ENCODE measurements around the gene SLC45A1.
A peak's percentile ranks its signal among the peaks of the same experiment; 100 is the strongest.

Gene SLC45A1

GRCh38 chr1:8323706-8324105, 5.8 kb downstream of the SLC45A1 start:
- ATAC-seq (no peak), DNase-seq (ENCODE audit: low spot score in 2 of 2) (no peak)
- no peak overlapping the region for H3K4me3 Mint-ChIP-seq
- peaks cover 3% of the 10 kb centered on the region for H3K9me3 Mint-ChIP-seq
- H3K27ac Mint-ChIP-seq: no peak overlapping the region
- peaks cover 8% of the 10 kb centered on the region for H3K4me1 Mint-ChIP-seq
- H3K36me3 Mint-ChIP-seq: no peaks in the 10 kb centered on the region

- peaks cover 3% of the 10 kb centered on the region for H3K9me3 Mint-ChIP-seq
- no peak overlapping the region for H3K27ac Mint-ChIP-seq
- H3K4me3 Mint-ChIP-seq: no peak overlapping the region
- DNase-seq (ENCODE audit: low spot score in 2 of 2) (no peak), ATAC-seq (no peak)
- H3K4me1 Mint-ChIP-seq: peaks cover 7% of the 10 kb centered on the region
- no peaks in the 10 kb centered on the region for H3K36me3 Mint-ChIP-seq
Measured at GRCh38 chr1:8324176-8324810, 6.4 kb downstream of the SLC45A1 start.

GRCh38 chr1:8325771-8326170, 7.9 kb downstream of the SLC45A1 start:
- ATAC-seq: no peak

GRCh38 chr1:8326265-8326664, 8.4 kb downstream of the SLC45A1 start:
- Mint-ChIP-seq H3K4me3 (no peak overlapping the region), H3K36me3 (no peaks in the 10 kb centered on the region), H3K27ac (no peak overlapping the region), H3K9me3 (peaks cover 3% of the 10 kb centered on the region), H3K4me1 (peaks cover 7% of the 10 kb centered on the region)
- ATAC-seq (no peak), DNase-seq (ENCODE audit: low spot score in 2 of 2) (no peak)

More at GRCh38 chr1:8325771-8326170, 7.9 kb downstream of the SLC45A1 start:
- Mint-ChIP-seq H3K36me3 (no peaks in the 10 kb centered on the region), H3K27ac (no peak overlapping the region), H3K4me3 (no peak overlapping the region), H3K9me3 (peaks cover 3% of the 10 kb centered on the region), H3K4me1 (peaks cover 7% of the 10 kb centered on the region)
- no peak for DNase-seq (ENCODE audit: low spot score in 2 of 2)

- no peak overlapping the region for H3K4me3 Mint-ChIP-seq
- DNase-seq (ENCODE audit: low spot score in 2 of 2) (no peak), ATAC-seq (no peak)
- no peaks in the 10 kb centered on the region for H3K4me1 Mint-ChIP-seq
- no peaks in the 10 kb centered on the region for H3K9me3 Mint-ChIP-seq
- no peaks in the 10 kb centered on the region for H3K36me3 Mint-ChIP-seq
- no peak overlapping the region for H3K27ac Mint-ChIP-seq
Measured at GRCh38 chr1:8328271-8328670, 10.4 kb downstream of the SLC45A1 start.

- Mint-ChIP-seq H3K4me1 (no peaks in the 10 kb centered on the region), H3K4me3 (no peak overlapping the region), H3K36me3 (no peaks in the 10 kb centered on the region), H3K27ac (no peak overlapping the region), H3K9me3 (no peaks in the 10 kb centered on the region)
- ATAC-seq: no peak
- no peak for DNase-seq (ENCODE audit: low spot score in 2 of 2)
Measured at GRCh38 chr1:8329439-8329838, 11.5 kb downstream of the SLC45A1 start.

- ATAC-seq (no peak), DNase-seq (ENCODE audit: low spot score in 2 of 2) (no peak)
- Mint-ChIP-seq H3K36me3 (no peaks in the 10 kb centered on the region), H3K4me3 (no peak overlapping the region), H3K9me3 (no peaks in the 10 kb centered on the region), H3K4me1 (no peaks in the 10 kb centered on the region), H3K27ac (no peak overlapping the region)
Measured at GRCh38 chr1:8329858-8330257, 11.9 kb downstream of the SLC45A1 start.

- Mint-ChIP-seq H3K4me1 (no peaks in the 10 kb centered on the region), H3K9me3 (no peaks in the 10 kb centered on the region), H3K36me3 (no peaks in the 10 kb centered on the region), H3K27ac (no peak overlapping the region), H3K4me3 (no peak overlapping the region)
- no peak for DNase-seq (ENCODE audit: low spot score in 2 of 2)
- peak; percentile 24 for ATAC-seq
Measured at GRCh38 chr1:8330271-8331125, 12.6 kb downstream of the SLC45A1 start.

- H3K36me3 Mint-ChIP-seq: no peaks in the 10 kb centered on the region
- H3K27ac Mint-ChIP-seq: no peak overlapping the region
Measured at GRCh38 chr1:8332806-8333205, 14.9 kb downstream of the SLC45A1 start.

GRCh38 chr1:8333246-8333987, 15.5 kb downstream of the SLC45A1 start:
- DNase-seq (ENCODE audit: low spot score in 2 of 2) (no peak), ATAC-seq (no peak)
- no peaks in the 10 kb centered on the region for H3K36me3 Mint-ChIP-seq
- peaks cover 3% of the 10 kb centered on the region for H3K9me3 Mint-ChIP-seq
- no peak overlapping the region for H3K27ac Mint-ChIP-seq
- H3K4me3 Mint-ChIP-seq: no peak overlapping the region
- H3K4me1 Mint-ChIP-seq: no peaks in the 10 kb centered on the region

More at GRCh38 chr1:8332806-8333205, 14.9 kb downstream of the SLC45A1 start:
- ATAC-seq (no peak), DNase-seq (ENCODE audit: low spot score in 2 of 2) (no peak)
- Mint-ChIP-seq H3K4me1 (no peaks in the 10 kb centered on the region), H3K9me3 (peaks cover 3% of the 10 kb centered on the region), H3K4me3 (no peak overlapping the region)

GRCh38 chr1:8334106-8334851, 16.4 kb downstream of the SLC45A1 start:
- no peak overlapping the region for H3K4me3 Mint-ChIP-seq
- ATAC-seq (no peak), DNase-seq (ENCODE audit: low spot score in 2 of 2) (no peak)
- no peaks in the 10 kb centered on the region for H3K36me3 Mint-ChIP-seq
- no peaks in the 10 kb centered on the region for H3K4me1 Mint-ChIP-seq
- H3K9me3 Mint-ChIP-seq: peaks cover 3% of the 10 kb centered on the region
- no peak overlapping the region for H3K27ac Mint-ChIP-seq

- no peaks in the 10 kb centered on the region for H3K4me1 Mint-ChIP-seq
- DNase-seq (ENCODE audit: low spot score in 2 of 2) (no peak), ATAC-seq (no peak)
- no peak overlapping the region for H3K4me3 Mint-ChIP-seq
- no peak overlapping the region for H3K27ac Mint-ChIP-seq
- H3K9me3 Mint-ChIP-seq: peaks cover 3% of the 10 kb centered on the region
- H3K36me3 Mint-ChIP-seq: no peaks in the 10 kb centered on the region
Measured at GRCh38 chr1:8335246-8335645, 17.3 kb downstream of the SLC45A1 start.

GRCh38 chr1:8337776-8338525, 20.0 kb downstream of the SLC45A1 start:
- H3K27ac Mint-ChIP-seq: no peak overlapping the region
- ATAC-seq (no peak), DNase-seq (ENCODE audit: low spot score in 2 of 2) (no peak)
- no peak overlapping the region for H3K4me3 Mint-ChIP-seq
- H3K36me3 Mint-ChIP-seq: no peaks in the 10 kb centered on the region
- peaks cover 3% of the 10 kb centered on the region for H3K9me3 Mint-ChIP-seq
- H3K4me1 Mint-ChIP-seq: no peaks in the 10 kb centered on the region

GRCh38 chr1:8338526-8339202, 20.8 kb downstream of the SLC45A1 start:
- Mint-ChIP-seq H3K9me3 (peaks cover 3% of the 10 kb centered on the region), H3K4me3 (no peak overlapping the region), H3K27ac (no peak overlapping the region), H3K36me3 (no peaks in the 10 kb centered on the region), H3K4me1 (no peaks in the 10 kb centered on the region)
- ATAC-seq: no peak
- no peak for DNase-seq (ENCODE audit: low spot score in 2 of 2)
